ENCODE measurements around the gene WDR38.

Gene WDR38

DNA sequence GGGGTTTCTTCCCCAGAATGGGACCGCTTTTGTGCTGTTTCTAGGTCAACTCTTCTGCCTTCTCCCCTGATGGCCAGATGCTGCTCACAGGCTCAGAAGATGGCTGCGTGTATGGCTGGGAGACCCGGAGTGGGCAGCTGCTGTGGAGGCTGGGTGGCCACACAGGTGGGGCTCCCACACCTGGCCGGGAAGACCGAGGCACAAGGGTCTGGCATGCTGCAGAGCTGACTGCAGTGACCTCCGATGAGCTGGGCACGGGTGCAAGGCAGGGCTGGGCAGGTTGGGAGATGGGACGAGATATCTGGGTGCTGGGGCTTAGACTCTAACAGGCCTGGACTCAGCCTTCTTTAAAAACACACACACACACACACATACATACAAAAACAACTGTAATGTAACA lies 901 bp downstream of the WDR38 start:
- H3K4me3 ChIP-seq (ENCODE audit: low read depth, low read length) = no peak overlapping the region
- TF ChIP-seq, protein P1, sequence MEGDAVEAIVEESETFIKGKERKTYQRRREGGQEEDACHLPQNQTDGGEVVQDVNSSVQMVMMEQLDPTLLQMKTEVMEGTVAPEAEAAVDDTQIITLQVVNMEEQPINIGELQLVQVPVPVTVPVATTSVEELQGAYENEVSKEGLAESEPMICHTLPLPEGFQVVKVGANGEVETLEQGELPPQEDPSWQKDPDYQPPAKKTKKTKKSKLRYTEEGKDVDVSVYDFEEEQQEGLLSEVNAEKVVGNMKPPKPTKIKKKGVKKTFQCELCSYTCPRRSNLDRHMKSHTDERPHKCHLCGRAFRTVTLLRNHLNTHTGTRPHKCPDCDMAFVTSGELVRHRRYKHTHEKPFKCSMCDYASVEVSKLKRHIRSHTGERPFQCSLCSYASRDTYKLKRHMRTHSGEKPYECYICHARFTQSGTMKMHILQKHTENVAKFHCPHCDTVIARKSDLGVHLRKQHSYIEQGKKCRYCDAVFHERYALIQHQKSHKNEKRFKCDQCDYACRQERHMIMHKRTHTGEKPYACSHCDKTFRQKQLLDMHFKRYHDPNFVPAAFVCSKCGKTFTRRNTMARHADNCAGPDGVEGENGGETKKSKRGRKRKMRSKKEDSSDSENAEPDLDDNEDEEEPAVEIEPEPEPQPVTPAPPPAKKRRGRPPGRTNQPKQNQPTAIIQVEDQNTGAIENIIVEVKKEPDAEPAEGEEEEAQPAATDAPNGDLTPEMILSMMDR (IDR thresholded peaks at IDR 0.05; ENCODE audit: control insufficient read depth, extremely low read depth, insufficient read depth) = no peak
- DNase-seq (ENCODE audit: low read depth) = no peak

DNA sequence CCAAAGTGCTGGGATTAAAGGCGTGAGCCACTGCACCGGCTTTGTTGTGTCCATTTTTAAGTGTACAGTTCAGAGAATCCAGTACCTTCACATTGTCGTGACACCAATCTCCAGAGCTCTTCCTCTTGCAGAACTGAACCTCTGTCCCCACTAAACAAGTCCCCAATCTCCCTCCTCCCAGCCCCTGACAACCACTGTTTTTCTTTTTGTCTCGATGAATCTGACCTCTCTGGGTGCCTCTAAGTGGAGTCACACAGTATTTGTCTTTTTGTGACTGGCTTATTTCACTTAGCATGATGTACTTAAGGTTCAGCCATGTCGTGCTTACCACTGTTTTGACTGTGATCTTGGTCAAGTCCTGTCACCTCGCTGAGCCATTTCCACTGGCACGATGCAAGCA lies 1.6 kb downstream of the WDR38 start:
- H3K4me3 ChIP-seq (ENCODE audit: low read depth, low read length) = no peak overlapping the region
- no peak for DNase-seq (ENCODE audit: low read depth)
- TF ChIP-seq, protein P1 (IDR thresholded peaks at IDR 0.05; ENCODE audit: control insufficient read depth, extremely low read depth, insufficient read depth) = no peak

DNA sequence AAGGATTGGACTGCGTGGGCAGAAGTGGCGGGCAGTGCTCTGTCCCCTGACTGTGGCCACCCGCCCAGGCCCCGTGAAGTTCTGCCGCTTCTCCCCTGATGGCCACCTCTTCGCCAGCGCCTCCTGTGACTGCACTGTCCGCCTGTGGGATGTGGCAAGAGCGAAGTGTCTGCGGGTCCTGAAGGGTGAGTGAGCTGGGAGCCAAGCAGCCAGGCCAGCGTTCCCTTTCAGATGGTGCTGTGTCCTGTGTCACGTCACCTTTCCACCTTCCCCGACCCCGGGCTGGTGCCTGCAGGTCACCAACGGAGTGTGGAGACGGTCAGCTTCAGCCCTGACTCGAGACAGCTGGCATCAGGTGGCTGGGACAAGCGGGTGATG lies 2.3 kb downstream of the WDR38 start:
- TF ChIP-seq, protein P1 (IDR thresholded peaks at IDR 0.05; ENCODE audit: control insufficient read depth, extremely low read depth, insufficient read depth) = no peak
- no peak for DNase-seq (ENCODE audit: low read depth)
- H3K4me3 ChIP-seq (ENCODE audit: low read depth, low read length) = no peak overlapping the region

DNA sequence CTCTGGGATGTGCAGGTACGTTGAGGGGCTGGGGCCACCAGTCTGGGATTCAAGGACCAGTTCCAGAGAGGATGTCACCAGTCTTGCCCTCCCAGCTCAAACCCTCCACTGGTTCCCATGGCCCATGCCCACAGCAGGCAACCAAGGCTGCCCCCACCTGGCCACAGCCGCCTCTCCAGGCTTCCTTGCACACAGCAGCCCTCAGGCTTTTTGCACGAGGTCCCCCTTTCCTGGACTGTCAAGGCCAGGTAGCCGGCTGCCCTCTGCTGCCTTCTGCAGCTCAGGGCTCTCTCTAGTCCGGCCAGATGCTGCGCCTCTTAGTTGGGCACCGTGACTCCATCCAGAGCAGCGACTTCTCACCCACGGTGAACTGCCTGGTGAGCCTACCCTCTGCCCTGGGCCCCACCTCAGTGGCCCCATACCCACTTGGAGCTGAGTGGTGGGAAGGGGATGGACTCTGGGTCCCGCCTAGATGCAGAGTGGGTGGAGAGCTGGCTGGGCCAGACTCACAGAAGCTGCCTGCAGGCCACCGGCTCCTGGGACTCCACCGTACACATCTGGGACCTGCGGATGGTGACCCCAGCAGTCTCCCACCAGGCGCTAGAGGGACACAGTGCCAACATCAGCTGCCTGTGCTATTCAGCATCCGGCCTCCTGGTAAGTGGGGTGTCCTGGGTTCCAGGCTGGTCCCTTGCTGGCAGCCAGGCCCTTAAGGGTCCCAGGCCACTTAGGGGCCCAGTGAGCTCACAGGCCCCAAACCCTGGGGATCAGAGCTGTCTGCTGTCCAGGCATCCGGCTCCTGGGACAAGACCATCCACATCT lies 2.9 kb downstream of the WDR38 start:
- TF ChIP-seq, protein P1 (IDR thresholded peaks at IDR 0.05; ENCODE audit: control insufficient read depth, extremely low read depth, insufficient read depth) = peak; percentile 46
- no peak for DNase-seq (ENCODE audit: low read depth)
- no peak overlapping the region for H3K4me3 ChIP-seq (ENCODE audit: low read depth, low read length)

DNA sequence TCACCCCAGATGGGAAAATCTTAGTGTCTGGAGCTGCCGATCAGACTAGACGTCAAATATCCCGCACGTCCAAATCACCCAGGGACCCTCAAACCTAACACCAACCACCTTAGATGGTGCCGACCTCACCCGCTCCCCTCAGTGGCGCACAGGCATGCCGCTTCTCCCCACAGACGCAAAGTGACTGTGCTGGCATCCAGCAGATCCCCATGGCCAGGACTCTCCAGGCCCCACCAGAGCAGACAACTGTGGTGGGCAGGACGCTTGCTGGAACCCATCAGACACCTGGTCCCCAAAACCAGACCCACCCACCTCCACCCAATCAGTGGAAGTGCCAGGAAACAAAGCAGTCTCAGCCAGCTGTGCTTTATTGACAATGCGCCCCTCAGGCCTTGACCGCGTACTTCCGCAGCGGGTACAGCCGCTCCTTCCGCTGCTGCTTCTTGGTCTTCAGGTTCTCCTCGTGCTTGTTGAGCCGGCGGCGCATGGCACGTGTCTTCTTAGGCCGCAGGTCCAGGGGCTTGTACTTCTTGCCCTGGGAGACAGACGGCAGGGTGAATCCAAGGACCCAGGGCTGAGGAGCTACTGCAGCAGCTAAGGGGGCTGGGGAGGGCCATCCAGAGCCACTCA lies 4.4 kb downstream of the WDR38 start:
- TF ChIP-seq, protein P1 (IDR thresholded peaks at IDR 0.05; ENCODE audit: control insufficient read depth, extremely low read depth, insufficient read depth) = no peak
- no peak overlapping the region for H3K4me3 ChIP-seq (ENCODE audit: low read depth, low read length)
- no peak for DNase-seq (ENCODE audit: low read depth)

DNA sequence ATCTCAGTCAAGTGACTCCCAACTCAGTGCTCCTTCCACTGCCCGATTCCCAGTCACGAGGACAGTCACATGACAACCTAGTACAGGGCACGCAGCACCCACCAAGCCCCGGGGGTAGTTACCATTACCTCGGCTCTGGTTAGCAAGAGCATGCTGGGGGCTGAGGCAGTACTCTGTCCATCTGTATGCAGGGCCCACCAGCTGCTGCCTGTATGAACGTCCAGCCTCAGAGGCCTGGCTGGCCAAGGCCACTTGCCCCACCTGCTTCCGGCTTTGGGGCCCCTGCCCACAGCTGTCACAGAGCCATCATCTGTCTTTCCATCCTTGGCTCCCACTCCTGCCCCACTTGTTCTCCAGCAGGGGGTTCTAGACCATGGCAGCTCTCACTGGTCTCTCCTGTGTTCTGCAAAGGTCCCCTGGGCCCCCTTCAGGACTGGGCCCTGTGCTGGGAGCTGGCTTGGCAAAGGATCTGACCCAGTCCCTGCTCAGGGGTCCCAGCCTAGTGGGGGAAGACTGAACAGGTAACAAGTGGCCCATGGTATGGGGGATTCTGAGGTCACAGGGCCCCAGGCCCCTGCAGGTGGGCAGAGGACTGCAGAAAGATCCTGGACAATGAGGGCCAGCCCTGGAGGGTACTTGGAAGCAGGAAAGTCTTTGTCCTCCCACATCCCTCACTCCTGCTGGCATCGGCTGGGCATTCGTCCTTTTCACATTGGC lies 5.2 kb downstream of the WDR38 start:
- TF ChIP-seq, protein P1 (IDR thresholded peaks at IDR 0.05; ENCODE audit: control insufficient read depth, extremely low read depth, insufficient read depth) = no peak
- H3K4me3 ChIP-seq (ENCODE audit: low read depth, low read length) = no peak overlapping the region
- DNase-seq (ENCODE audit: low read depth) = no peak
